Measurements from ENCODE around the gene OR10G7.
"Not testable (repeated sequence)": the region's sequence is repeated elsewhere in the genome, so short reads cannot be mapped to it uniquely, and the experiment has no call there.

OR10G7 gene

DNA sequence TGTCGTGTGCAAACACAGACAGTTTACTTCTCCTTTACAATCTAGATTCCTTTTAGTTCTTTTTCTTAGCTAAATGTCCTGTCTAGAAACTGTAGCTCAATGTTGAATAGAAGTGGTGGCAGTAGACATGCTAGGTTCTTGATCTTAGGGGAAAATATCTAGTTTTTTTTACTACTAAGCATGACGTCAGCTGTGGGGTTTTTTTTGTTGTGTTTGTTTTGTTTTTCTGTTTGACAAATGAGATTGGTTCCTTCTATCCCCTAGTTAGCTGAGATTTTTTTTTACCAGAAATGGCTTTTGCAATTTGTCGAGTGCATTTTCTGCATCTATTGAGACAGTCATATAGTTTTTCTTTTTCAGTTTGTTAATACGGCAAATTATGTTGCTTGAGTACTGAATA lies 2.3 kb upstream of the OR10G7 start:
- TF ChIP-seq, protein P1, sequence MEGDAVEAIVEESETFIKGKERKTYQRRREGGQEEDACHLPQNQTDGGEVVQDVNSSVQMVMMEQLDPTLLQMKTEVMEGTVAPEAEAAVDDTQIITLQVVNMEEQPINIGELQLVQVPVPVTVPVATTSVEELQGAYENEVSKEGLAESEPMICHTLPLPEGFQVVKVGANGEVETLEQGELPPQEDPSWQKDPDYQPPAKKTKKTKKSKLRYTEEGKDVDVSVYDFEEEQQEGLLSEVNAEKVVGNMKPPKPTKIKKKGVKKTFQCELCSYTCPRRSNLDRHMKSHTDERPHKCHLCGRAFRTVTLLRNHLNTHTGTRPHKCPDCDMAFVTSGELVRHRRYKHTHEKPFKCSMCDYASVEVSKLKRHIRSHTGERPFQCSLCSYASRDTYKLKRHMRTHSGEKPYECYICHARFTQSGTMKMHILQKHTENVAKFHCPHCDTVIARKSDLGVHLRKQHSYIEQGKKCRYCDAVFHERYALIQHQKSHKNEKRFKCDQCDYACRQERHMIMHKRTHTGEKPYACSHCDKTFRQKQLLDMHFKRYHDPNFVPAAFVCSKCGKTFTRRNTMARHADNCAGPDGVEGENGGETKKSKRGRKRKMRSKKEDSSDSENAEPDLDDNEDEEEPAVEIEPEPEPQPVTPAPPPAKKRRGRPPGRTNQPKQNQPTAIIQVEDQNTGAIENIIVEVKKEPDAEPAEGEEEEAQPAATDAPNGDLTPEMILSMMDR (IDR thresholded peaks at IDR 0.05; ENCODE audit: borderline replicate concordance, insufficient read depth, low read depth, low read length) = no peak
- H3K4me3 ChIP-seq (ENCODE audit: low read depth, low read length) = no peak overlapping the region

DNA sequence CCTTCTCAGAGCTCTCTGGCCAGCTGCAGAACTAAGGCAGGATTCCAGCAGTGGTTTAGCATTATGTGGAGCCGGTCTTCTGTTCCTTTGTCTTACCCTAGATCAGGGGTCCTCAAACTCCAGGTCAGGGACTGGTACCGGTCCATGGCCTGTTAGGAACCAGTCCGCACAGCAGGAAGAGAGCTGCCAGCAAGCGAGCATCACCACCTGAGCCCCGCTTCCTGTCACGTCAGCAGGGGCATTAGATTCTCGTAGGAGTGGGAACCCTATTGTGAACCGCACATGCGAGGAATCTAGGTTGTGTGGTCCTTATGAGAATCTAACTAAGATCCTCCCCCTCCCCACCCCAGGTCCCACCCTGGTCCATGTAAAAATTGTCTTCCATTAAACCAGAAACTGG lies 1.6 kb downstream of the OR10G7 start:
- TF ChIP-seq, protein P1 (IDR thresholded peaks at IDR 0.05; ENCODE audit: borderline replicate concordance, insufficient read depth, low read depth, low read length) = no peak
- H3K4me3 ChIP-seq (ENCODE audit: low read depth, low read length) = no peak overlapping the region

DNA sequence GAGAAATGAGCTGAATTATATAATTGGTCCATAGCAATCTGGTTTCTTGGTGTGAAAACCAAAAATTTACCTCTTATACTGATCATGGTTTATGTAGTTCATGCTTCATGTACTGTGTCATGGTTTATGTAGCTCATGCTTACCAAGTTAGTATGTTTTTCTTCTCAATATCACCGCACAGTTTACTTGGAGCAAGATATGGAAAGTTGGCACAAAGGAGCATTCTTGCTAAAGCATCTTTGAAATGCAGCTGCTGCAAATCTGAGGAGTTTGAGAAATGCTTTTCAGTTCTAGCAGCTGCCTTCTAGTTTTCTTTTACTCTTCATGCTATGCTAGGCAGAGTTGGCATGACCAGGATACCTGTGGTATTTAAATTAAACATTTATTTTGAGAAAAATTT lies 4.5 kb downstream of the OR10G7 start:
- H3K4me3 ChIP-seq (ENCODE audit: low read depth, low read length) = no peak overlapping the region
- TF ChIP-seq, protein P1 (IDR thresholded peaks at IDR 0.05; ENCODE audit: borderline replicate concordance, insufficient read depth, low read depth, low read length) = no peak

DNA sequence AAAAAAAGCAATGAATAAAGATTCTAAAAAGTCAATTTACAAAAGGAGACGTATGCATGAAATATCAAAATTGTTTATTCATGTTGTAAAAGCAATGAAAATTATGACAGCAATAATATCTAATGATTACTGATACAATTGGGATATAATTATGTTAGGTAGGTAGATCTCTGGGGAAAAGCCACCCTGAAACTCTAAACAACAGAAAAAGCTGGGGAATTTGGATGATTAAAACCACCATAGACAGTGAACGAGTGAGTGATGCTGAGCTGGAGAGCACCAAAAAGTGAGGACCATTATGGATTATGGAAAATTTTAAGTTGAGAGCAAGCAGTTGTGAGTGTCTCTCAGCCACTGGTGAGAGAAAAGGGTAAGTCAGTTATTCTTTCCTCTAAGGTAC lies 14.6 kb downstream of the OR10G7 start, which contains the start of gene OR10G8:
OR10G8 (plus strand) TSS at position 301 of the 400 bp plus-strand sequence. CDS start 2,825 bp downstream, outside the sequence.
- TF ChIP-seq, protein P1 (IDR thresholded peaks at IDR 0.05; ENCODE audit: borderline replicate concordance, insufficient read depth, low read depth, low read length) = no peak
- H3K4me3 ChIP-seq (ENCODE audit: low read depth, low read length) = no peak within 1 kb of the TSS

DNA sequence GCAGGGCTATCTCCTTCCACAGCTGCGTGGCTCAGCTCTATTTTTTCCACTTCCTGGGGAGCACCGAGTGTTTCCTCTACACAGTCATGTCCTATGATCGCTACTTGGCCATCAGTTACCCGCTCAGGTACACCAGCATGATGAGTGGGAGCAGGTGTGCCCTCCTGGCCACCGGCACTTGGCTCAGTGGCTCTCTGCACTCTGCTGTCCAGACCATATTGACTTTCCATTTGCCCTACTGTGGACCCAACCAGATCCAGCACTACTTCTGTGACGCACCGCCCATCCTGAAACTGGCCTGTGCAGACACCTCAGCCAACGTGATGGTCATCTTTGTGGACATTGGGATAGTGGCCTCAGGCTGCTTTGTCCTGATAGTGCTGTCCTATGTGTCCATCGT lies 25.3 kb downstream of the OR10G7 start:
- not testable (repeated sequence) for H3K4me3 ChIP-seq (ENCODE audit: low read depth, low read length)

DNA sequence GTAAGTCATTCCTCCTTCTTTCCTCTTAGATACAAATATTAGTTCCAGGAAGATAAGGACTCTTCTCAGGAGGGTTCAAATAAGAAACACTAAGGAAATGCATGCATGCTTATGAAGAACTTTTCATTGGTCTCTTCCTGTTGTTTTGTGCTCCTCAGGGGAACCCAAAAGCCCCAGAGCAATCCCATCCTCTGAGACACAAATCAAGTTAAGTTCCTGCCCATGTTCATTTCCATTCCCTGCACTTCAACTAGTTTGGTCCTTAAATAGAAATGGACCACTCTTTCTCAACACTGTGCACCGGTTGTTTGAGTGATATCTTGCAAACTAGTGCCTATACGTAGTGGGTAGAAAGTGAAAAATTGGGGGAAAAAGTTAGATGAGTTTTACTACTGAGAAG lies 28.4 kb downstream of the OR10G7 start, which contains the start of gene OR10G4:
OR10G4 (plus strand) TSS at position 301 of the 400 bp plus-strand sequence. CDS start 2,578 bp downstream, outside the sequence.
- TF ChIP-seq, protein P1 (IDR thresholded peaks at IDR 0.05; ENCODE audit: borderline replicate concordance, insufficient read depth, low read depth, low read length) = no peak
- H3K4me3 ChIP-seq (ENCODE audit: low read depth, low read length) = no peak within 1 kb of the TSS

DNA sequence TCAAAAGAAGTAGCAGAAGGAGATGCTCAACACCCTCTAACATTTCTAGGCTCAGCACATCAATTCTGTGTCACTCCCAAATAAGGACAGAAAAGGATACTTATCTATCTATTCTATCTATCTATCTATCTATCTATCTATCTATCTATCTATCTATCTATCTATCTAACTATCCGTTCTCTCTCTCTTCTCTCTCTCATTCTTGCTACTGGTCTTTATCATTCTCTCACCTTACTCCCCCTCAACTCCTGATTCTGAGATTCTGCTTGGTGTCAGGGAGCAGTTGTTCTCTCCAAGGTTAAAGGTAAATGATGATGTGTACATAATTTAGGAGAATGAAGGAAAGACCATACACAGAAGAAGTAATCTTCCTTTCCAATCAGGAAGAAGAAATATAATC lies 46.0 kb downstream of the OR10G7 start, which contains the start of gene OR10G6:
OR10G6 (minus strand) TSS at position 43 of the 400 bp plus-strand sequence; CDS start at position 43, 0 bp downstream.
- TF ChIP-seq, protein P1 (IDR thresholded peaks at IDR 0.05; ENCODE audit: borderline replicate concordance, insufficient read depth, low read depth, low read length) = no peak
- no peak within 1 kb of the TSS for H3K4me3 ChIP-seq (ENCODE audit: low read depth, low read length)

Data from GM12875 (cell line).